AG09319 (cell line): Measurements from ENCODE around the gene NAB2.

Source experiments
- DNase-seq: peaks from one replicate; pipeline ENCODE4 v3.0.0-alpha.2; 2010; ENCODE audit warnings: low read depth; ENCODE audit errors: extremely low read depth
- CTCF ChIP-seq: IDR thresholded peaks from 2 replicates; pipeline ENCODE4 v1.5.1; 2011; ENCODE audit warnings: low read depth, mild to moderate bottlenecking, inconsistent platforms, low read length, moderate library complexity

Gene NAB2

GRCh38 chr12:57101892-57102695, 13.2 kb downstream of the NAB2 start:
- DNase-seq = no peak
- TF ChIP-seq CTCF = no peak

DNA sequence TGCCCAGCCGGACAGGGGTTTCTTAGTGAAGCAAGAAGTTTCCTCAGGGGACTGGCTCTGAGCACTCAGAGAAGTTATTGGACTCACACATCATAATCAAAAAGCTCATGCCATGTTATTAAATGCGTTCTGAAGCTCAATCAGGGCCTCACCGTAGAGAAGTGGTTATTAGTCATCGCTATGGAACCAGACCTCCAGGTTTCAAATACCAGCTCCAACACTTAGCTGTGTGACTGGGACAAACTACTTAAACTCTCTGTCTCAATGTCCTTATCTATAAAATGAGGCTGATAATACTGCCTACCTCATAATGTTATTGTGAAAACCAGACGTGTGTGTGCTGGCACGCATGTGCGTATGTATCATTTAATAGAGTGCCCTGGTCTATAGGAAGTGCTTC, 14.9 kb downstream of the NAB2 start:
- TF ChIP-seq CTCF = no peak
- no peak for DNase-seq

DNA sequence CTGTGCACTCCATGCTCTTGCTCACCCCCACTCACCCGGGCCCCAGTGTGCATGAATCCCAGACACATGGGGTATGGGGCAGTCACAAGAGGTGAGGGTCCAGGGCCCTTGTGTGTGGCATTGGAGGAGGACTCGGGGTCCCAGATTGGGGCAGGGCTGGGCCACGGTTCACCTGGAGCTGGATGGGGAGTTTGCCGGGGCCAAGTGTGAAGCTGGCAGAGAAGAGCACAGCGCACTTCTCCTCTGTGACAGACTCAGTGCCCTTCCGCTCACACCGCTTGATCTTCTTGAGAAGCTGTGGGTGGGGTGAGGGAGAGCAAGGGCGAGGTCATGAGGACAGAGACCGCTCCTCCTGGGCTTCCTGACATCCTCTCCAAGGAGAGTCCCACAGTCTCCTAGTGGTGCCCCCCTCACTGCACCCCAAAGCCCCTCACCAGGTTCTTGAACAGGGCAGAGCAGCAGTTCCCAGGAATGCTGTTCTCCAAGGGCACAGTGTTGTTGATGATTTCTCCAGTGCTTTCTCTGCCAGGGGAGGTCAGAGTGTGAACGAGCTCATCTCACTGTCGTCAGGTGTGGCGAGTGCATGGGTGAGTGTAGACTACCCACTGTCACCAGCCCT, 15.5 kb downstream of the NAB2 start:
- no peak for DNase-seq
- TF ChIP-seq CTCF = no peak

DNA sequence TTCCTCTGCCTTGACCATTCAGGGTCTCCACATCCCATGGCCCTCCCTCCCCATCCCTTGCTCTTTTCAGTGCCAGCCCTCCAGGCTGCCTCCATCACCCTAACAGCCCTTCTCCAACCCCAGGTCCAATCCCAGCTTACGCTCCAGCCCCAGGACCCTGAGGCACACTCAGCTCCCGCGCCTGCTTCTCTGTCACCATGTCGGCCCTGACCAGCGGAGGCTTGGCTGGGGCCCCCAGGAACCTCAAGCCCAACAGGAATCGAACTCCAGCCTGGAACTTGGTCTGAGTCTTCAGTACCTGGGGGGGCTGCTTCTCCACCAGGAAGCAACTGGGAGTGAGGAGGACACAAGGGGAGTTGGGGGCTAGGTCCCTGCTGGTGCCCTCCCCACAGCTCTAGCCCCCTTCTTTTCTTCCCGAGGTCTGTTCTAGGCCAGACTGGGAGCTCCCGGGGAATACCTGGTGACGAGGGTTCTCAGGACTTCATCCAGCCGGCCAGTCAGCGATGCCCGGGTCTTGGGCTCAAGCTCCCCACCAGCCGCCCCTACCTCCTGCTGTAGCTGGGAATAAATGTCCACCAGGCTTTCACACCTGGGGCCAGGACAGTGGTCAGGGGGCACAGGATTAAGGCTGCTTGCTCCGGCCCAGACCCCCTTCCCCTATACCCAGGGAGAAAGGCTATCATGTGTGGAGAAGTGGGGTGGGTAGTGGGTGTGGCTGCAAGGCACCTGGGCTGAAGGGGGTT, 16.3 kb downstream of the NAB2 start:
- no peak for DNase-seq
- TF ChIP-seq CTCF = no peak

DNA sequence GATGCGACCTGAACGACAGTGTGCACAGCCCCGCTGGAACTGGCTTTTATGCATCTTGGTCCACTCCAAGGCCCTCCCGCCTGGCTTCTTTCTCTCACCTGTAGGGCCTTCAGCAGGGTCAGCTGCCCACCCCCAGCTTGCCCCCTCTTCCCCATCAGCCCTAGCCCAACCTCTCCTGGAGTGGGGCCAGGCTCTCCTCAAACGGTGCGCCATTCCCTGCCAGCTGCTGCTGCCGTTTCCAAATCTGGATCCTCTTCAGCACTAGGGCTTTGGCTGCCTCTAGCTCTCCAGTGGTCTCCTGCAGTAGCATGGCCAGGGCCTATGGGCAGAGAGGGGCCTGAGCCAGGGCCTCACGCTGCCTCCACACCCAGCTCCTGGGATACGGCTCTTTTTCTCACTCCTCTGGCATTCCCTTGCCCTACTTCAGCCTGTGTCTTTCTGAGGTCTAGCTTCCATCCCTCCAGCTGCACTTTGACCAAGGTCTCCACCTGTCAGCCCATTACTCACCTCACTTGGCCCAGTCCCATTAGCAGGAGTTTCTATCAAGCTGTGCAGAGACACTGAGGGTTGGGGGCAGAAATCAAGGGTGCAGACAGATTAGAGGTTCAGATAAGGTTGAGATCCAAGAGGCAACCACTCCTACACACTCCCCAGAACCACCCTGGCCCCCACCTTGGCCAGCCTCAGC, 17.3 kb downstream of the NAB2 start:
- no peak for DNase-seq
- TF ChIP-seq CTCF = no peak

DNA sequence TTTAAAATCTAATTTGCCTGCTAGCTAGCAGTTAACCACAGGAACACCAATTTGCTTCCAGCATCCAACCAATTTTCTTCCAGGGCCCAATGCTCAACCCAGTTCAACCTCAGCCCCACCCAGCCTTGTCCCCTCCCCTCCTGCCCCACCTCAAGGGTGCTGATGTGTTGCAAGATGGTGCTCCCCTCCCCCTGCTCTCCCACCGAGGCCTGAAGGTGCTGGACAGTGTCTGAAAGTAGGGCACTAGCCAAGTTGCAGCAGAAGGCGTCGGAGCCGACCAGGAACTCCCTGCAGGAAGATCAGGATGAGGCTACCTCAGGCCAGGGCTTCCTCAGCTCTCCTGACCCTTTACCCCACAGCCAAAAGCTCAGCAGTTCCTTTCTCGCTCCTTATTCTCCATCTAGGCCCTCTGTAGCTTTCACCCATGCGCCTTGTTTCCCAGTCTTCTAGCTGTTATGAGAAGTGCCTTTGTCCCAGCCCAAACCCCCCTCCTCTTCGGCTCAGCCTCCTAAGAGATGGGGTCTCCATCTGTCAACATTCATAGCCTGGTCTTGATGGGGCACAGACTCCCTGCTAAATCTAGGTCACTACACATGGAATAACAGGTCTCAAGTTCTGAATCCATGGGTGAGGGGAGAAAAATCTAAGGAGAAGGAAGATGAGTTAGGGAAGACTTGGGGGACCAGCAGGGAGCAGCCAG, 18.7 kb downstream of the NAB2 start:
- DNase-seq = no peak
- no peak for TF ChIP-seq CTCF
